ENCODE data around the gene ATP9B. TPM values are rescaled to one million over a fixed set of nuclear protein-coding genes. Genes with fewer than 3 reads are reported as not detected.

ATP9B gene
- total and polyA plus RNA-seq, 9 donors, result 19.9 to 72.1 (median 43.2) TPM

- H3K36me3 ChIP-seq, result no peaks in the 10 kb centered on the region
- TF ChIP-seq POLR2A (IDR thresholded peaks at IDR 0.05) (no peak), EP300 (IDR thresholded peaks at IDR 0.05) (no peak), CTCF (IDR thresholded peaks at IDR 0.05) (no peak)
- no peaks in the 10 kb centered on the region for H3K27me3 ChIP-seq
- H3K27ac ChIP-seq, result no peak overlapping the region
- WGBS, 3 donors, result 92 to 95% (median 95%) methylated on average over 19 of the region's 19 CpGs
- no peaks in the 10 kb centered on the region for H3K9me3 ChIP-seq
- H3K4me1 ChIP-seq (ENCODE audit: insufficient read depth), result no peaks in the 10 kb centered on the region
- no peak overlapping the region for H3K4me3 ChIP-seq
- no peak for DNase-seq
- intact Hi-C loops (cut with DNase I), result no loop called here
These were observed 148.9 kb downstream of the ATP9B start for GRCh38 chr18:79217979-79218604.

GRCh38 chr18:79218605-79219190, 149.5 kb downstream of the ATP9B start:
- no peaks in the 10 kb centered on the region for H3K9me3 ChIP-seq
- H3K36me3 ChIP-seq, result no peaks in the 10 kb centered on the region
- 86 to 88% (median 88%) methylated on average over 10 of the region's 10 CpGs for WGBS, 3 donors
- intact Hi-C loops (cut with DNase I), result no loop called here
- H3K27me3 ChIP-seq, result no peaks in the 10 kb centered on the region
- H3K4me1 ChIP-seq (ENCODE audit: insufficient read depth), result no peaks in the 10 kb centered on the region
- H3K4me3 ChIP-seq, result no peak overlapping the region
- no peak for DNase-seq
- TF ChIP-seq POLR2A (IDR thresholded peaks at IDR 0.05) (no peak), CTCF (IDR thresholded peaks at IDR 0.05) (no peak), EP300 (IDR thresholded peaks at IDR 0.05) (no peak)
- no peak overlapping the region for H3K27ac ChIP-seq

- Histone ChIP-seq H3K36me3 (no peaks in the 10 kb centered on the region), H3K4me3 (no peak overlapping the region), H3K9me3 (no peaks in the 10 kb centered on the region), H3K27me3 (no peaks in the 10 kb centered on the region), H3K4me1 (ENCODE audit: insufficient read depth) (no peaks in the 10 kb centered on the region), H3K27ac (no peak overlapping the region)
- DNase-seq, result no peak
- WGBS, 3 donors, result 94 to 95% (median 95%) methylated on average over 5 of the region's 5 CpGs
- no peak for TF ChIP-seq CTCF (IDR thresholded peaks at IDR 0.05)
- no peak for TF ChIP-seq EP300 (IDR thresholded peaks at IDR 0.05)
- no peak for TF ChIP-seq POLR2A (IDR thresholded peaks at IDR 0.05)
- intact Hi-C loops (cut with DNase I), result no loop called here
These were observed 151.9 kb downstream of the ATP9B start for GRCh38 chr18:79221136-79221535.

GRCh38 chr18:79222790-79223189, 153.6 kb downstream of the ATP9B start:
- H3K4me3 ChIP-seq, result no peak overlapping the region
- TF ChIP-seq POLR2A (IDR thresholded peaks at IDR 0.05) (no peak), EP300 (IDR thresholded peaks at IDR 0.05) (no peak), CTCF (IDR thresholded peaks at IDR 0.05) (no peak)
- no peaks in the 10 kb centered on the region for H3K36me3 ChIP-seq
- no peaks in the 10 kb centered on the region for H3K27me3 ChIP-seq
- no peak overlapping the region for H3K27ac ChIP-seq
- DNase-seq, result no peak
- intact Hi-C loops (cut with DNase I), result no loop called here
- H3K4me1 ChIP-seq (ENCODE audit: insufficient read depth), result no peaks in the 10 kb centered on the region
- WGBS, 3 donors, result 51 to 71% (median 65%) methylated on average over 1 of the region's 1 CpG
- no peaks in the 10 kb centered on the region for H3K9me3 ChIP-seq

Data from ovary (tissue), 9 donors.